IMR-90 (cell line): Measurements from ENCODE around the gene CCSER1. TPM values are rescaled to one million over a fixed set of nuclear protein-coding genes. Genes with fewer than 3 reads are reported as not detected.

Source experiments
- ATAC-seq: fragments of 200-7000 bp; cut with Tn5 transposase; 2 replicates; pipeline ENCODE4 v1.9.1; 2020; ENCODE audit warnings: low read depth, mild to moderate bottlenecking, moderate library complexity
- BruUV-seq: library from RNA; stranded (reverse); fragments of 400-500 nt; replicated peaks from 2 replicates; lab custom pipeline; 2021; lab: Mats Ljungman, UMichigan
- CTCF ChIA-PET: fragments of 300-600 bp; formaldehyde crosslinking; extraction: SDS; loops from one replicate; lab custom pipeline; 2021; ENCODE audit warnings: antibody characterized with exemption; lab: Yijun Ruan, JAX
- POLR2A ChIA-PET: fragments of 300-600 bp; sonication (Branson Sonifier 250); formaldehyde crosslinking; loops from one replicate; lab custom pipeline; 2022; ENCODE audit warnings: antibody characterized with exemption; ENCODE audit not compliant: unreplicated experiment; lab: Charles Lee
- DNase-seq: peaks from one replicate; pipeline ENCODE4 v3.0.0; 2013
- H2AFZ ChIP-seq: replicated peaks from 2 replicates; pipeline ENCODE3; 2013; ENCODE audit warnings: low read length, mild to moderate bottlenecking; ENCODE audit not compliant: poor library complexity
- H2AK5ac ChIP-seq: 2 replicates; pipeline ENCODE4 v1.6.1; 2013; ENCODE audit warnings: low read depth, low read length, inconsistent platforms
- H2AK9ac ChIP-seq: replicated peaks from 2 replicates; pipeline ENCODE3; 2013; ENCODE audit warnings: mild to moderate bottlenecking, low read depth, low read length, moderate library complexity; ENCODE audit not compliant: poor library complexity
- H2BK120ac ChIP-seq: 2 replicates; pipeline ENCODE4 v1.6.1; 2013; ENCODE audit warnings: low read depth, low read length, inconsistent platforms
- H2BK15ac ChIP-seq: 3 replicates; pipeline ENCODE4 v1.6.1; 2013; ENCODE audit warnings: low read depth, low read length, inconsistent platforms
- H2BK20ac ChIP-seq: 2 replicates; pipeline ENCODE4 v1.6.1; 2013; ENCODE audit warnings: low read depth, mild to moderate bottlenecking, inconsistent platforms, low read length, moderate library complexity
- H2BK5ac ChIP-seq: 2 replicates; pipeline ENCODE4 v1.6.1; 2013; ENCODE audit warnings: mild to moderate bottlenecking, low read depth, low read length, inconsistent platforms; ENCODE audit not compliant: poor library complexity, severe bottlenecking
- H3K14ac ChIP-seq: replicated peaks from 2 replicates; pipeline ENCODE4 v1.6.1; 2013; ENCODE audit warnings: low read depth, low read length, inconsistent platforms
- H3K18ac ChIP-seq: 2 replicates; pipeline ENCODE4 v1.6.1; 2013; ENCODE audit warnings: low read depth, low read length, control low read depth
- H3K23ac ChIP-seq: 2 replicates; pipeline ENCODE4 v1.6.1; 2013; ENCODE audit warnings: low read depth, low read length, inconsistent platforms
- H3K27ac ChIP-seq: 2 replicates; pipeline ENCODE4 v1.5.1; 2013; ENCODE audit warnings: mild to moderate bottlenecking, control low read depth, low read length; ENCODE audit not compliant: insufficient read depth
- H3K27me3 ChIP-seq: 2 replicates; pipeline ENCODE4 v1.6.1; 2013; ENCODE audit warnings: low read length; ENCODE audit not compliant: control insufficient read depth, insufficient read depth
- H3K36me3 ChIP-seq: 2 replicates; pipeline ENCODE4 v1.6.1; 2013; ENCODE audit warnings: low read length, mixed read lengths; ENCODE audit not compliant: control insufficient read depth, insufficient read depth
- H3K4ac ChIP-seq: 2 replicates; pipeline ENCODE4 v1.6.1; 2013; ENCODE audit warnings: low read depth, low read length, inconsistent platforms
- H3K4me1 ChIP-seq: 2 replicates; pipeline ENCODE4 v1.6.1; 2013; ENCODE audit warnings: low read length, mixed read lengths; ENCODE audit not compliant: control insufficient read depth, insufficient read depth
- H3K4me2 ChIP-seq: 2 replicates; pipeline ENCODE4 v1.6.1; 2013; ENCODE audit warnings: low read depth, mild to moderate bottlenecking, control low read depth, low read length, moderate library complexity
- H3K4me3 ChIP-seq: 2 replicates; pipeline ENCODE4 v1.5.1; 2013; ENCODE audit warnings: low read depth, mild to moderate bottlenecking, control low read depth, low read length, moderate library complexity; ENCODE audit not compliant: insufficient read depth
- H3K56ac ChIP-seq: 2 replicates; pipeline ENCODE4 v1.6.1; 2013; ENCODE audit warnings: low read length, inconsistent platforms; ENCODE audit not compliant: insufficient read depth; ENCODE audit errors: extremely low read depth
- H3K79me1 ChIP-seq, 2 experiments: 2 replicates each; pipeline ENCODE4 v1.6.1; 2013; ENCODE audit warnings: low read length in 2 of 2, inconsistent platforms in 1 of 2, low read depth in 1 of 2
- H3K9ac ChIP-seq: 2 replicates; pipeline ENCODE4 v1.6.1; 2013; ENCODE audit warnings: low read depth, low read length, control low read depth
- H3K9me1 ChIP-seq: 2 replicates; pipeline ENCODE4 v1.6.1; 2013; ENCODE audit warnings: low read length, inconsistent platforms; ENCODE audit not compliant: insufficient read depth
- H3K9me3 ChIP-seq: 2 replicates; pipeline ENCODE4 v1.6.1; 2013; ENCODE audit warnings: low read length; ENCODE audit not compliant: control insufficient read depth, insufficient read depth
- H4K20me1 ChIP-seq: 2 replicates; pipeline ENCODE4 v1.6.1; 2013; ENCODE audit warnings: low read length, inconsistent platforms; ENCODE audit not compliant: insufficient read depth
- H4K5ac ChIP-seq: 2 replicates; pipeline ENCODE4 v1.6.1; 2013; ENCODE audit warnings: mild to moderate bottlenecking, low read depth, low read length, control low read depth
- H4K8ac ChIP-seq, 2 experiments: 2 replicates each; pipeline ENCODE4 v1.6.1; 2013; ENCODE audit warnings: low read depth in 2 of 2, low read length in 2 of 2, control low read depth in 1 of 2, inconsistent platforms in 1 of 2
- H4K91ac ChIP-seq: 2 replicates; pipeline ENCODE4 v1.6.1; 2013; ENCODE audit warnings: low read depth, low read length, inconsistent platforms; ENCODE audit not compliant: insufficient read depth
- BHLHE40 ChIP-seq: fragments of 150-350 bp; IDR thresholded peaks from 2 replicates; pipeline ENCODE4 v1.6.1; 2016; ENCODE audit warnings: mild to moderate bottlenecking, low read depth, low read length
- CEBPB ChIP-seq: IDR thresholded peaks from 2 replicates; pipeline ENCODE4 v1.6.1; 2012; ENCODE audit warnings: low read depth, low read length, improper control_type of control experiment
- CHD1 ChIP-seq: IDR thresholded peaks from 2 replicates; pipeline ENCODE4 v1.6.1; 2012; ENCODE audit warnings: low read depth, low read length, improper control_type of control experiment
- CTCF ChIP-seq: conservative IDR thresholded peaks from 2 replicates; pipeline ENCODE4 v1.5.1; 2012; ENCODE audit warnings: mild to moderate bottlenecking, low read depth, low read length, improper control_type of control experiment
- ELK1 ChIP-seq: fragments of 150-350 bp; IDR thresholded peaks from 2 replicates; pipeline ENCODE4 v1.6.1; 2016; ENCODE audit warnings: low read depth, mild to moderate bottlenecking, low read length, moderate library complexity, borderline replicate concordance
- FOS ChIP-seq: fragments of 150-350 bp; IDR thresholded peaks from 2 replicates; pipeline ENCODE4 v1.6.1; 2016; ENCODE audit warnings: low read depth, low read length
- MAFK ChIP-seq: IDR thresholded peaks from 2 replicates; pipeline ENCODE4 v1.6.1; 2012; ENCODE audit warnings: low read depth, low read length, improper control_type of control experiment
- MAZ ChIP-seq: IDR thresholded peaks from 2 replicates; pipeline ENCODE4 v1.6.1; 2012; ENCODE audit warnings: low read depth, mild to moderate bottlenecking, low read length, improper control_type of control experiment, moderate library complexity, borderline replicate concordance
- MXI1 ChIP-seq: IDR thresholded peaks from 2 replicates; pipeline ENCODE4 v1.6.1; 2012; ENCODE audit warnings: low read depth, mild to moderate bottlenecking, low read length, moderate library complexity, borderline replicate concordance
- NFE2L2 ChIP-seq: fragments of 150-350 bp; IDR thresholded peaks from 2 replicates; pipeline ENCODE4 v1.6.1; 2016; ENCODE audit warnings: low read depth, mild to moderate bottlenecking, low read length
- POLR2A ChIP-seq: IDR thresholded peaks from 2 replicates; pipeline ENCODE4 v1.6.1; 2012; ENCODE audit warnings: mild to moderate bottlenecking, low read depth, low read length
- RAD21 ChIP-seq: IDR thresholded peaks from 2 replicates; pipeline ENCODE4 v1.6.1; 2012; ENCODE audit warnings: low read length, improper control_type of control experiment
- RCOR1 ChIP-seq: IDR thresholded peaks from 2 replicates; pipeline ENCODE4 v1.6.1; 2012; ENCODE audit warnings: mild to moderate bottlenecking, low read length, improper control_type of control experiment; ENCODE audit not compliant: insufficient replicate concordance
- RFX5 ChIP-seq: IDR thresholded peaks from 2 replicates; pipeline ENCODE4 v1.8.0; 2012; ENCODE audit warnings: low read depth, mild to moderate bottlenecking, low read length, moderate library complexity
- SMC3 ChIP-seq: fragments of 150-350 bp; IDR thresholded peaks from 2 replicates; pipeline ENCODE4 v1.6.1; 2016; ENCODE audit warnings: low read depth, mild to moderate bottlenecking, antibody characterized with exemption, low read length, moderate library complexity
- WGBS, 2 experiments: methylation state at CpG; one replicate each; pipeline versions ENCODE4 v1.1.5 to v1.1.7; 2013; ENCODE audit warnings: missing lambda C conversion rate in 2 of 2; ENCODE audit not compliant: insufficient read length in 1 of 2; ENCODE audit errors: extremely low coverage in 2 of 2; 5-methylcytosine and 5-hydroxymethylcytosine counted together
- dilution Hi-C: fragments of 300-500 bp; cut with HindIII; formaldehyde crosslinking; loops from one replicate; pipeline ENCODE4 v1.14.3; 2018; ENCODE audit warnings: low sequenced_read_pairs; ENCODE audit not compliant: unreplicated experiment
- in situ Hi-C: fragments of 300-500 bp; cut with MboI; formaldehyde crosslinking; loops from 3 replicates; pipeline ENCODE4 v1.14.3; 2019; ENCODE audit warnings: low sequenced_read_pairs, inconsistent platforms, mixed read lengths
- intact Hi-C: fragments of 100-400 bp; cut with micrococcal nuclease; formaldehyde crosslinking; loops from 2 replicates; pipeline ENCODE4 v1.10.0; 2022
- polyA plus RNA-seq, 3 experiments: library from polyadenylated mRNA; depleted of rRNA; stranded (reverse); fragments of >200 nt; gene quantifications; 2 replicates each; pipeline ENCODE4 v1.2.3, GENCODE V29; 2012; ENCODE audit warnings: low replicate concordance in 1 of 3
- total RNA-seq: library from RNA; depleted of rRNA; stranded (reverse); fragments of >200 nt; gene quantifications from 2 replicates; pipeline ENCODE4 v1.2.3, GENCODE V29; 2012
- TF ChIP-seq, protein P1 (sequence below): fragments of 150-350 bp; IDR thresholded peaks from 2 replicates; pipeline ENCODE4 v1.6.1; 2017; ENCODE audit warnings: mild to moderate bottlenecking, antibody characterized with exemption, low read length, low read depth

CCSER1 gene
- total and polyA plus RNA-seq, 2 of the 4 experiments (the other 2 are of a cell fraction): not detected

GRCh38 chr4:91019513-91019912 lies 892.3 kb downstream of the CCSER1 start:
- BruUV-seq: no TSS peak
- H3K9me1 ChIP-seq: no peaks in the 10 kb centered on the region
- no peak overlapping the region for H3K4me2 ChIP-seq
- H3K36me3 ChIP-seq: no peaks in the 10 kb centered on the region
- TF ChIP-seq CTCF: no peak
- no peak for TF ChIP-seq MAFK
- TF ChIP-seq RFX5: no peak
- TF ChIP-seq MAZ: no peak
- TF ChIP-seq BHLHE40: no peak
- TF ChIP-seq NFE2L2: no peak
- no peak for TF ChIP-seq RCOR1
- no peak for TF ChIP-seq CEBPB
- TF ChIP-seq CHD1: no peak
- no peak for TF ChIP-seq POLR2A
- TF ChIP-seq SMC3: no peak
- no peak for TF ChIP-seq RAD21
- no peak for TF ChIP-seq FOS
- no peak for TF ChIP-seq MXI1
- no peak for TF ChIP-seq ELK1
- TF ChIP-seq, protein P1, sequence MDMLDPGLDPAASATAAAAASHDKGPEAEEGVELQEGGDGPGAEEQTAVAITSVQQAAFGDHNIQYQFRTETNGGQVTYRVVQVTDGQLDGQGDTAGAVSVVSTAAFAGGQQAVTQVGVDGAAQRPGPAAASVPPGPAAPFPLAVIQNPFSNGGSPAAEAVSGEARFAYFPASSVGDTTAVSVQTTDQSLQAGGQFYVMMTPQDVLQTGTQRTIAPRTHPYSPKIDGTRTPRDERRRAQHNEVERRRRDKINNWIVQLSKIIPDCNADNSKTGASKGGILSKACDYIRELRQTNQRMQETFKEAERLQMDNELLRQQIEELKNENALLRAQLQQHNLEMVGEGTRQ: no peak
- H2AK9ac ChIP-seq: no peak overlapping the region
- H4K5ac ChIP-seq: no peak overlapping the region
- H3K27ac ChIP-seq: no peak overlapping the region
- no peaks in the 10 kb centered on the region for H3K4me1 ChIP-seq
- intact Hi-C loops: no loop called here
- no peak overlapping the region for H2AFZ ChIP-seq
- no peaks in the 10 kb centered on the region for H4K20me1 ChIP-seq
- no peaks in the 10 kb centered on the region for H3K9me3 ChIP-seq
- H3K4ac ChIP-seq: no peak overlapping the region
- H4K8ac ChIP-seq: no peak overlapping the region
- no peak overlapping the region for H2BK20ac ChIP-seq
- DNase-seq: no peak
- no CpG with 5 or more reads among the region's 1 CpG for WGBS, 2 experiments
- H2BK120ac ChIP-seq: no peak overlapping the region
- no peak overlapping the region for H2AK5ac ChIP-seq
- H3K27me3 ChIP-seq: no peaks in the 10 kb centered on the region
- dilution Hi-C loops: no loop called here
- H4K91ac ChIP-seq: no peak overlapping the region
- H3K4me3 ChIP-seq: no peak overlapping the region
- no peak overlapping the region for H2BK15ac ChIP-seq
- no peaks in the 10 kb centered on the region for H3K79me1 ChIP-seq
- in situ Hi-C loops: no loop called here
- H3K23ac ChIP-seq: no peak overlapping the region
- CTCF ChIA-PET: interaction anchor here (0.6 kb wide), 1 partner anchor 360 kb away, joined by 3 read pairs; no protein-coding TSS in a partner anchor
- ATAC-seq: no peak
- no peak overlapping the region for H3K14ac ChIP-seq
- H3K56ac ChIP-seq: no peak overlapping the region
- H3K9ac ChIP-seq: no peak overlapping the region
- H3K18ac ChIP-seq: no peak overlapping the region
- H2BK5ac ChIP-seq: no peak overlapping the region
- POLR2A ChIA-PET: no interaction called here
